Activated CD4-positive, alpha-beta T cell treated with anti-CD3 and anti-CD28 coated beads, Interleukin-2, amount 50 U/mL, for 16 hours (primary cell): ENCODE measurements around the gene UBE3A.
"Not testable (repeated sequence)": the region's sequence is repeated elsewhere in the genome, so short reads cannot be mapped to it uniquely, and the experiment has no call there.

Experiments
- DNase-seq: peaks from one replicate; pipeline ENCODE4 v3.0.0-alpha.2; 2020

UBE3A gene

GRCh38 chr15:25438601-25439368 lies at the start of gene UBE3A:
Gene UBE3A, minus strand, starts transcription at chr15:25439024. Its CDS starts 29,917 bp downstream, at chr15:25409107.
- DNase-seq: peak; percentile 89

- DNase-seq: no peak
These were observed 48.5 kb upstream of the UBE3A start for GRCh38 chr15:25487226-25487884.

- DNase-seq: no peak
These were observed 47.2 kb upstream of the UBE3A start for GRCh38 chr15:25486051-25486450.

- no peak for DNase-seq
These were observed 42.5 kb upstream of the UBE3A start for GRCh38 chr15:25481208-25481859.

GRCh38 chr15:25478313-25478712 lies 39.5 kb upstream of the UBE3A start:
- DNase-seq: no peak

GRCh38 chr15:25477816-25478215 lies 39.0 kb upstream of the UBE3A start:
- DNase-seq: no peak

- DNase-seq: no peak
These were observed 35.4 kb upstream of the UBE3A start for GRCh38 chr15:25474251-25474650.

- DNase-seq: no peak
These were observed 31.4 kb upstream of the UBE3A start for GRCh38 chr15:25470230-25470629.

- DNase-seq: no peak
These were observed 30.6 kb upstream of the UBE3A start for GRCh38 chr15:25469377-25469776.

GRCh38 chr15:25468611-25469010 lies 29.8 kb upstream of the UBE3A start:
- no peak for DNase-seq

- DNase-seq: no peak
These were observed 27.0 kb upstream of the UBE3A start for GRCh38 chr15:25465835-25466234.

- DNase-seq: no peak
These were observed 26.0 kb upstream of the UBE3A start for GRCh38 chr15:25464784-25465183.

GRCh38 chr15:25464383-25464782 lies 25.6 kb upstream of the UBE3A start:
- no peak for DNase-seq

GRCh38 chr15:25456196-25456595 lies 17.4 kb upstream of the UBE3A start:
- DNase-seq: no peak

- no peak for DNase-seq
These were observed 16.4 kb upstream of the UBE3A start for GRCh38 chr15:25455226-25455625.

- DNase-seq: no peak
These were observed 15.9 kb upstream of the UBE3A start for GRCh38 chr15:25454771-25455170.

GRCh38 chr15:25453246-25453645 lies 14.4 kb upstream of the UBE3A start:
- DNase-seq: not testable (repeated sequence)

GRCh38 chr15:25451501-25451900 lies 12.7 kb upstream of the UBE3A start:
- no peak for DNase-seq

- no peak for DNase-seq
These were observed 11.3 kb upstream of the UBE3A start for GRCh38 chr15:25450163-25450562.

- no peak for DNase-seq
These were observed 7.3 kb upstream of the UBE3A start for GRCh38 chr15:25446076-25446475.

GRCh38 chr15:25445412-25445811 lies 6.6 kb upstream of the UBE3A start:
- no peak for DNase-seq

- no peak for DNase-seq
These were observed 2.3 kb upstream of the UBE3A start for GRCh38 chr15:25441111-25441510.

GRCh38 chr15:25439369-25439836 lies 579 bp upstream of the UBE3A start:
- DNase-seq: peak; percentile 12
